ENCODE results near the gene MPPED1.

DNA sequence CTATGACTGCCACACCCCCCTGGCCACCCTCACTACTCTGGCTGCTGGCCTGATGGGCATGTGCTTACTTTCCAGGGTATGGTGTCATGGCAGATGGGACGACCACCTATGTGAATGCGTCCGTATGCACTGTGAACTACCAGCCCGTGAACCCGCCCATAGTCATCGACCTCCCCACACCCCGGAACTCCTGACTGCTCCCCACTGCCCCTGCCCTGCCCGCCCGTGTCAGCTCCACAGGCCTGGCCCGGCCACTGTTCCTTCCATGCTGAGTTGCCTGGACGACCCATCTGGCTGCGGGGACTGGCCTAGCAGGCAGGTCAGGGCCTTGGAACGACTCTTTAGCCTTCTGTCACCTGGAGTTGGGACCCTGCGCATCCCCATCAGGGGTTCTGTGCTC is 93.6 kb downstream of the MPPED1 start:
- no peak for TF ChIP-seq POLR2AphosphoS5 (IDR thresholded peaks at IDR 0.05; ENCODE audit: borderline replicate concordance, low read depth, low read length)
- no peak for TF ChIP-seq EZH2 (IDR thresholded peaks at IDR 0.05)
- TF ChIP-seq FOXP2 (optimal IDR thresholded peaks at IDR 0.05; ENCODE audit: control extremely low read depth, extremely low read length, insufficient read depth) = no peak
